ENCODE results near the gene DLST. TPM values are rescaled to one million over a fixed set of nuclear protein-coding genes. Genes with fewer than 3 reads are reported as not detected.

Gene DLST
- total RNA-seq (100 to 1,000 TPM; 152 to 251 (median 209) TPM), polyA plus RNA-seq (100 to 1,000 TPM in 1 of 2 donors, 10 to 100 TPM in 1; 75.7 to 159 TPM)
- long read RNA-seq, donor 1, partial matches to known transcripts: 6 of 9 reads
- long read RNA-seq, donor 1, other reads (novel, unspliced or antisense): 1 of 9 reads
- long read RNA-seq, donor 2, transcript DLST-202 (15 exons, 2,838 nt): major isoform, 17 of 20 reads
- long read RNA-seq, donor 2, partial matches to known transcripts: 2 of 20 reads
- long read RNA-seq, donor 2, other reads (novel, unspliced or antisense): 1 of 20 reads
- long read RNA-seq, donor 3, partial matches to known transcripts: 1 of 3 reads
- long read RNA-seq, donor 3, other reads (novel, unspliced or antisense): 1 of 3 reads

DNA sequence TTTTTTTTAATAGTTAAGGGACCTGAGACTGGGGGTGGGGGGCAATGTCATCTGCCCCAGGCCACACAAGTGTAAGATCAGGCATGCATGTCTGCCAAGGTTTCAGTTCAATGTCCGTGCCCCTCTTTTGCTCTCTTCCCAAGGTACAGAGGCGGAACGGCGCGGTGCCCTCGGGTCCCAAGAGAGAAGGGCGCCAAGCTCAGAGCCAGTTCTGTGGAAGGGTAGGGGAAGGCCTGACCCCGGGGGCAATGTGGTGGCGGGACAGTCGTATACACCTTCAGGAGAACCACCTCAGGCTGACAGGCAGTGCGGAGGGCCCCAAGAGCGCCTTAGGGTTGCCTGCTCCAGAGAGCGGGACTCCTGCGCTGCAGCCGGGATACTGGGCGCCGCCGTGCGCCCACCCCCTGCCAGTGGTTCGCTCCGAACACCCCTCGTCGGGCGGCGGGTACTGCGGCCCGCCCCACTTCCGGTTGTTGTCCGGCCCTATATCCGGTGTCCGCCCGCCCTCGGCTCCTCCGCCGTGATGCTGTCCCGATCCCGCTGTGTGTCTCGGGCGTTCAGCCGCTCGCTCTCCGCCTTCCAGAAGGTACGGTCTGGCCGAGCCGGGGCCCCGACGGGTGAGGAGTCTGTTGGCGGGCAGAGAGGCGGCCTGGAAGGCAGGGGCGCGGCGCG is at the start of gene DLST:
DLST (plus strand) TSS at position 486 of the 672 bp plus-strand sequence; CDS start at position 524, 38 bp downstream.
- 0 to 1% (median 0%) methylated on average over 38 to 53 of the region's 53 CpGs for WGBS, 4 donors
- peaks cover 0 to 27% (median 3%) of the 10 kb centered on the region in 9 donors for H3K36me3 ChIP-seq
- H3K27ac ChIP-seq: peak within 1 kb of the TSS; percentile 78 to 99 (median 96)
- TF ChIP-seq POLR2A (IDR thresholded peaks at IDR 0.05): peak in 1 of 2 donors; percentile 83
- TF ChIP-seq, protein P1, sequence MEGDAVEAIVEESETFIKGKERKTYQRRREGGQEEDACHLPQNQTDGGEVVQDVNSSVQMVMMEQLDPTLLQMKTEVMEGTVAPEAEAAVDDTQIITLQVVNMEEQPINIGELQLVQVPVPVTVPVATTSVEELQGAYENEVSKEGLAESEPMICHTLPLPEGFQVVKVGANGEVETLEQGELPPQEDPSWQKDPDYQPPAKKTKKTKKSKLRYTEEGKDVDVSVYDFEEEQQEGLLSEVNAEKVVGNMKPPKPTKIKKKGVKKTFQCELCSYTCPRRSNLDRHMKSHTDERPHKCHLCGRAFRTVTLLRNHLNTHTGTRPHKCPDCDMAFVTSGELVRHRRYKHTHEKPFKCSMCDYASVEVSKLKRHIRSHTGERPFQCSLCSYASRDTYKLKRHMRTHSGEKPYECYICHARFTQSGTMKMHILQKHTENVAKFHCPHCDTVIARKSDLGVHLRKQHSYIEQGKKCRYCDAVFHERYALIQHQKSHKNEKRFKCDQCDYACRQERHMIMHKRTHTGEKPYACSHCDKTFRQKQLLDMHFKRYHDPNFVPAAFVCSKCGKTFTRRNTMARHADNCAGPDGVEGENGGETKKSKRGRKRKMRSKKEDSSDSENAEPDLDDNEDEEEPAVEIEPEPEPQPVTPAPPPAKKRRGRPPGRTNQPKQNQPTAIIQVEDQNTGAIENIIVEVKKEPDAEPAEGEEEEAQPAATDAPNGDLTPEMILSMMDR (IDR thresholded peaks at IDR 0.05): no peak
- H3K9me3 ChIP-seq: no peaks in the 10 kb centered on the region
- peak within 1 kb of the TSS; percentile 69 to 99 (median 91) for H3K4me3 ChIP-seq
- H3K27me3 ChIP-seq: no peaks in the 10 kb centered on the region
- H3K4me1 ChIP-seq: peaks cover 6 to 51% (median 43%) of the 10 kb centered on the region in 12 donors
- ATAC-seq (peak; percentile 95 to 99 (median 98)), DNase-seq (peak; percentile 87 to 94 (median 91))
- intact Hi-C loops (cut with DNase I): no loop called here

DNA sequence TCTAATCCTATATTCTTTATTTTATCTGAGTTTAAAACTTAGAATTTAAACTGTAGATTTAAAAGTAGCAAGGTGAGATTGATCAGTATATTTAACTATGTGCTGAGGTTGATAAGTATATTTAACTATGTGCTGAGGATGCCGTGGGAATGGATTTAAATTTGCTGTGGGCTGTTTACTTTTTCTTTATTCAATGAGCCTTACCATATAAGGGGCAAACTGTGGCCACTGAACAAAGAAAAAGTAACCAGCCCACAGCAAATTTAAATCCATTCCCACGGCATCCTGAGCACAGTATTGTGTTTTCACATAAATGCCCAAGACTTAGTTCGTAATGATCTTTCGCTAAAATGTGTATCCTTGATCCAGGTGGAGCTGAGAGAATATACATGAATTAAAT is 48.9 kb upstream of the DLST start:
- no peak overlapping the region for H3K4me3 ChIP-seq
- intact Hi-C loops (cut with DNase I): no loop called here
- H3K36me3 ChIP-seq: peaks cover 0 to 80% (median 50%) of the 10 kb centered on the region in 9 donors
- H3K27me3 ChIP-seq: no peaks in the 10 kb centered on the region
- WGBS, 4 donors: 96 to 99% (median 96%) methylated on average over 4 of the region's 4 CpGs
- DNase-seq (no peak), ATAC-seq (no peak)
- no peak overlapping the region for H3K27ac ChIP-seq
- peaks cover 0 to 21% (median 3%) of the 10 kb centered on the region in 12 donors for H3K4me1 ChIP-seq
- H3K9me3 ChIP-seq: no peaks in the 10 kb centered on the region
- TF ChIP-seq, protein P1 (IDR thresholded peaks at IDR 0.05): no peak
- TF ChIP-seq POLR2A (IDR thresholded peaks at IDR 0.05): no peak

DNA sequence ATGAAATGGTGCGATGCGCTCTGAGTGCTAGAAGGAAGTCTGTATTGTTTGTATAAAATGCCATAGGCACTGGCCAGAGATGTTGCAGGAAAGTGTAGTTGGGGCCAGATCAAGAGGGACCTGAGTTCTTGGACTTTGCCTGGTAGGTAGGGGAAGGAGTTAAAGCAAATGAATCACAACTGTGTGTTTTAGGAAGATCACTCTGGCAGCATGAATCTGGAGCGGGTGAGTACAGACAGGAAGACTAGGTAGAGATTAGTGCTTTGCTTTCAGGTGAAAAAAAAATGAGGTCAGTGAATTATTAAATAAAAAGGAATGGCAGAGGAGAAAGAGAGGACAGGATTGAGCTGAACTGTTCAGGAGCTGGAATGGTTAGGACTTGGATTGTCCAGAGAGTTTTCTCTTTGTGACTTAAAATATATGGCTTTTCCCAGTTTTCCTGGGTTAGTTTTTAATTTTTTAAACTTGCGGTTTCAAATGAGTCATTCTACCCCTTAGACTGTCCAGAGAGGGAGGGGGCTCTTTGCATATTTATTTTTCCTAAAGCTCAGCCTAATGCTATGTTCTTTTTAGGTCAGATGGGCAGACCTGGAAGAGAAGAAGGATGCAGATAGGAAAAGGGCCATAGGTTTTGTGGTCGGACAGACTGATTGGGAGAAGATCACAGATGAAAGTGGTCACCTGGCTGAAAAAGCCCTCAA is 46.9 kb upstream of the DLST start:
- Histone ChIP-seq H3K36me3 (peaks cover 0 to 66% (median 40%) of the 10 kb centered on the region in 9 donors), H3K4me1 (peaks cover 0 to 31% (median 6%) of the 10 kb centered on the region in 12 donors), H3K27ac (no peak overlapping the region), H3K27me3 (no peaks in the 10 kb centered on the region), H3K4me3 (no peak overlapping the region), H3K9me3 (no peaks in the 10 kb centered on the region)
- 76 to 95% (median 93%) methylated on average over 4 to 5 of the region's 5 CpGs for WGBS, 4 donors
- DNase-seq: no peak
- ATAC-seq: no peak
- intact Hi-C loops (cut with DNase I): no loop called here
- TF ChIP-seq POLR2A (IDR thresholded peaks at IDR 0.05): no peak
- TF ChIP-seq, protein P1 (IDR thresholded peaks at IDR 0.05): no peak
